Embryonic facial prominence (tissue), 1 donor: ENCODE results near the gene KIF22.

ENCODE experiments used
- DNase-seq: peaks from one replicate; pipeline ENCODE4 v3.0.0-alpha.2; 2016; ENCODE audit errors: extremely low spot score

Gene KIF22

GRCh38 chr16:29840240-29840639, 49.7 kb downstream of the KIF22 start:
- DNase-seq = no peak

DNA sequence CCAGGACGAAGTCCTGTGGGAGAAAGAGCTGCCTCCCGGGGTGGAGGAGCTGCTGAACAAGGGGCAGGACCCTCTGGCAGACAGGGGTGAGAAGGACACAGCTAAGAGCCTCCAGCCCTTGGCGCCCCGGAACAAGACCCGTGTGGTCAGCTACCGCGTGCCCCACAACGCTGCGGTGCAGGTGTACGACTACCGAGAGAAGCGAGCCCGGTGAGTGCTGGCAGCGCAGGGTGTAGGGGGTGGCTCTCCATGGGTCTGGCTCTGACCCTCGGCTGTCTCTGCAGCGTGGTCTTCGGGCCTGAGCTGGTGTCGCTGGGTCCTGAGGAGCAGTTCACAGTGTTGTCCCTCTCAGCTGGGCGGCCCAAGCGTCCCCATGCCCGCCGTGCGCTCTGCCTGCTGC, 51.1 kb downstream of the KIF22 start:
- no peak for DNase-seq

GRCh38 chr16:29842732-29843346, 52.3 kb downstream of the KIF22 start:
- DNase-seq = no peak

DNA sequence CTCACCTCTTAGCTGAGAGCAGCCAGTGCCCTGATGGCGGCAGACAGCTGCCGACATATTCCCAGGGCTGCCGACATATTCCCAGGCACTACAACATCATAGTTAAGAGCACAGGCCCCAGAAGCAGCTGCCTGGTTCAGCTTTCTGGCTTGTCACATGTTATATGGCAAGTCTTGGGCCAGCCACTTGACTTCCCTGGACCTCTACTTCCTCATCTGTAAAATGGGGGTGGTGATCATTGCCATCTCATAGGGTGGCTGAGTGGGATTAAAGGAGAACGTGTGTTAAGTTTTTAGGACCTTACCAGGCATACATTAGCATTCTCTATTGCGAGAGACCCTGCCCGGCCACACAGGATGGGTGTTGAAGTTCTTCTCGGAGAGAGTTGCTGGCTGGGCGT, 53.4 kb downstream of the KIF22 start:
- DNase-seq = no peak

DNA sequence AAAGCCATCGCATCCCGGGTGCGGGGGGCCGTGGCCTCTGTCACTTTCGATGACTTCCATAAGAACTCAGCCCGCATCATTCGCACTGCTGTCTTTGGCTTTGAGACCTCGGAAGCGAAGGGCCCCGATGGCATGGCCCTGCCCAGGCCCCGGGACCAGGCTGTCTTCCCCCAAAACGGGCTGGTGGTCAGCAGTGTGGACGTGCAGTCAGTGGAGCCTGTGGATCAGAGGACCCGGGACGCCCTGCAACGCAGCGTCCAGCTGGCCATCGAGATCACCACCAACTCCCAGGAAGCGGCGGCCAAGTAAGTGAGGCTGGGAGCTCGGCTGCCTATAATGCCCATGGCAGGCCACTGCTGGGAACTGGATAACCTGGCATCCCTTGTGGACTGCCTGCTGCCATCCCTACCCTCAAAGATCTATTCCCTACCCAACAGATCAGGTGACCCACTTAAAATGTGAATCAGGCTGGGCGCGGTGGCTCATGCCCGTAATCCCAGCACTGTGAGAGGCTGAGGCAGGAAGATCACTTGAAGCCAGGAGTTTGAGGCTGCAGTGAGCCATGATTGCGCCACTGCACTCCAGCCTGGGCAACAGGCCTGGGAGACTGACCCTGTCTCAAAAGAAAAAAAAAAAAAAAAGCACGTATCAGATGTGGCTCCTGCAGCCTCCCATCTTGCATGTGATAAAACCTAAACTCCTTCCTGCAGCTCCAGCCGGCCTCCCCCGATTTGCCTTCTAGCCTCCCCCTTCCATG, 54.2 kb downstream of the KIF22 start:
- no peak for DNase-seq

DNA sequence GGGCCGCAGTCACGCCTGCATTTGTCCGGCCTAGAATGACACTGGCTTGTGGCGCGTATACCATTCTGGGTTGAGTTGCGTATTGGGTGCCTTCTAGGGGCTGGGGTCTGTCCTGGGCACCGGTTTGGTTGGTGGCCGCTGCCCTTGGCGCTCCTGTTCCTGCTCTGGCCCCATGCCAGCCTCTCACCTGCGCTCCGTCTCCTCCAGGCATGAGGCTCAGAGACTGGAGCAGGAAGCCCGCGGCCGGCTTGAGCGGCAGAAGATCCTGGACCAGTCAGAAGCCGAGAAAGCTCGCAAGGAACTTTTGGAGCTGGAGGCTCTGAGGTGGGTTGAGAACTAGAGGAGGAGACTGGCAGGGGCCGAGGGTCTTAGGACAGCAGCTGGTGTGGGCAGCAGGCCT, 55.1 kb downstream of the KIF22 start:
- no peak for DNase-seq

- DNase-seq = no peak
Observed at GRCh38 chr16:29848420-29849297, 58.1 kb downstream of the KIF22 start.

- DNase-seq = no peak
Observed at GRCh38 chr16:29849505-29849904, 59.0 kb downstream of the KIF22 start.

GRCh38 chr16:29850998-29851397, 60.4 kb downstream of the KIF22 start:
- no peak for DNase-seq

GRCh38 chr16:29852654-29853053, 62.1 kb downstream of the KIF22 start:
- no peak for DNase-seq

GRCh38 chr16:29854520-29855100, 64.1 kb downstream of the KIF22 start:
- DNase-seq = no peak
